Activated CD8-positive, alpha-beta T cell treated with anti-CD3 and anti-CD28 coated beads for 36 hours (primary cell): ENCODE data around the gene STYX. TPM values are rescaled to one million over a fixed set of nuclear protein-coding genes. Genes with fewer than 3 reads are reported as not detected.

Experiments used
- ATAC-seq: fragments of 200-7000 bp; cut with Tn5 transposase; one replicate; pipeline ENCODE4 v1.10.0; 2021; ENCODE audit warnings: mild to moderate bottlenecking, moderate library complexity
- CTCF ChIA-PET: fragments of 350-600 bp; sonication (Branson Sonifier 250); formaldehyde crosslinking; loops from one replicate; lab custom pipeline; 2021; ENCODE audit warnings: antibody characterized with exemption; lab: Charles Lee
- POLR2A ChIA-PET: fragments of 350-600 bp; sonication (Branson Sonifier 250); formaldehyde crosslinking; loops from one replicate; lab custom pipeline; 2021; ENCODE audit warnings: antibody characterized with exemption; lab: Charles Lee
- DNase-seq: peaks from one replicate; pipeline ENCODE4 v3.0.0-alpha.2; 2020
- H3K27ac Mint-ChIP-seq: one replicate; pipeline ENCODE4 v1.8.0; 2021; ENCODE audit warnings: mild to moderate bottlenecking, mixed read lengths
- H3K27me3 Mint-ChIP-seq: one replicate; pipeline ENCODE4 v1.8.0; 2021; ENCODE audit warnings: mixed read lengths
- H3K36me3 Mint-ChIP-seq: one replicate; pipeline ENCODE4 v1.8.0; 2021; ENCODE audit warnings: low read depth, mixed read lengths
- H3K4me1 Mint-ChIP-seq: one replicate; pipeline ENCODE4 v1.8.0; 2021; ENCODE audit warnings: low read depth, mixed read lengths
- H3K4me3 Mint-ChIP-seq: one replicate; pipeline ENCODE4 v1.8.0; 2021; ENCODE audit warnings: mild to moderate bottlenecking, moderate library complexity, mixed read lengths
- H3K9me3 Mint-ChIP-seq: one replicate; pipeline ENCODE4 v1.8.0; 2021; ENCODE audit warnings: mixed read lengths
- intact Hi-C: fragments of 100-400 bp; cut with micrococcal nuclease; formaldehyde crosslinking; loops from one replicate; pipeline ENCODE4 v1.10.0; 2022
- total RNA-seq, 2 experiments: library from RNA; stranded (reverse); gene quantifications; one replicate each; pipeline ENCODE4 v1.2.3, GENCODE V29; 2021
- TF ChIP-seq, protein P1 (sequence below): fragments of 200-600 bp; IDR thresholded peaks from one replicate; pipeline ENCODE4 v1.8.0; 2022; ENCODE audit warnings: antibody characterized with exemption, mild to moderate bottlenecking

STYX gene
- total RNA-seq, 2 experiments from 2014 or later = 13.0 to 13.2 TPM

DNA sequence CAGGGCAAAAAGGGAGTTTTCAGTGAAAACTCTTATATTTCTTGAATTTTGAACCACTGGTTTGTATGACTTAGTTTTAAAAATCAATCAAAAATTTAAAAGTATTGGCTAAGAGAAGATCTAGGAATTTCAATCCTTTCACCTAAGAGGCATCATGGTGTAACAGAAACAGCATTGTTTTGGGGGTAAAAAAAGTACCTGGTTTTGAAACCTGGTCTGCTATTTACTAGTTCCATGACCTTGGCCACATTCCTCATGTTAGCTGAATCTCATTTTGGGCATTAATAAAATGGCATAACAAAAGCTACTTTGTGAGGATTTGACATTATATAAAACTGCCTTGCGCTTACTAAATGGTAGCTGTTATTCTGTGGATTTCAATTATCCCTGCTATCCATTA lies 78.1 kb downstream of the STYX start:
- H3K4me3 Mint-ChIP-seq = no peak overlapping the region
- H3K27ac Mint-ChIP-seq = no peak overlapping the region
- intact Hi-C loops = no loop called here
- no peaks in the 10 kb centered on the region for H3K4me1 Mint-ChIP-seq
- ATAC-seq (no peak), DNase-seq (no peak)
- no peaks in the 10 kb centered on the region for H3K27me3 Mint-ChIP-seq
- TF ChIP-seq, protein P1, sequence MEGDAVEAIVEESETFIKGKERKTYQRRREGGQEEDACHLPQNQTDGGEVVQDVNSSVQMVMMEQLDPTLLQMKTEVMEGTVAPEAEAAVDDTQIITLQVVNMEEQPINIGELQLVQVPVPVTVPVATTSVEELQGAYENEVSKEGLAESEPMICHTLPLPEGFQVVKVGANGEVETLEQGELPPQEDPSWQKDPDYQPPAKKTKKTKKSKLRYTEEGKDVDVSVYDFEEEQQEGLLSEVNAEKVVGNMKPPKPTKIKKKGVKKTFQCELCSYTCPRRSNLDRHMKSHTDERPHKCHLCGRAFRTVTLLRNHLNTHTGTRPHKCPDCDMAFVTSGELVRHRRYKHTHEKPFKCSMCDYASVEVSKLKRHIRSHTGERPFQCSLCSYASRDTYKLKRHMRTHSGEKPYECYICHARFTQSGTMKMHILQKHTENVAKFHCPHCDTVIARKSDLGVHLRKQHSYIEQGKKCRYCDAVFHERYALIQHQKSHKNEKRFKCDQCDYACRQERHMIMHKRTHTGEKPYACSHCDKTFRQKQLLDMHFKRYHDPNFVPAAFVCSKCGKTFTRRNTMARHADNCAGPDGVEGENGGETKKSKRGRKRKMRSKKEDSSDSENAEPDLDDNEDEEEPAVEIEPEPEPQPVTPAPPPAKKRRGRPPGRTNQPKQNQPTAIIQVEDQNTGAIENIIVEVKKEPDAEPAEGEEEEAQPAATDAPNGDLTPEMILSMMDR = no peak
- no peaks in the 10 kb centered on the region for H3K9me3 Mint-ChIP-seq
- no peaks in the 10 kb centered on the region for H3K36me3 Mint-ChIP-seq
- CTCF ChIA-PET = no interaction called here
- POLR2A ChIA-PET = no interaction called here

DNA sequence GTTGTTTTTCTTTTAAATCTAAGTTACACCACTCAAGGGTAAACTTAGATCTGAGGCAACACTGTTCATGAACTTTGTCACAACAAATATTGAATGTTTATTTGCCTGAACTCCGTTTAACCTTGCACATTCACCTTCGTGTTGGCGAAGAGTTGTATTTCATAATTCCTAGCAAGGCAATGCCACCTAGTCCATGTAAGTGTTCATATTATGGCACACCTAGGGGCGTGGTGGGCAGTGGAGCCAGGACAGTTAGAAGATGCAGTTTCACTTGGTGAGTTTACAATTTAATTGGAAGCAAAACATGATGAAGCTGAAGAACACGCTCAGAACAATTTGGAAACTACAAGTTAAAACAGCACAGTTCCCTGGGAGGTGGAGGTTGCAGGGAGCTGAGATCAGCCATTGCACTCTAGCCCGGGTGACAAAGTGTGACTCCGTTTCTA lies 91.9 kb downstream of the STYX start:
- intact Hi-C loops = loop anchor here (2.0 to 10.0 kb wide), 2 partner anchors 233 to 485 kb away; no protein-coding TSS in a partner anchor
- no peaks in the 10 kb centered on the region for H3K36me3 Mint-ChIP-seq
- H3K27me3 Mint-ChIP-seq = peaks cover 3% of the 10 kb centered on the region
- no peak for ATAC-seq
- H3K27ac Mint-ChIP-seq = no peak overlapping the region
- no peak for DNase-seq
- POLR2A ChIA-PET = no interaction called here
- peaks cover 2% of the 10 kb centered on the region for H3K4me1 Mint-ChIP-seq
- no peak overlapping the region for H3K4me3 Mint-ChIP-seq
- CTCF ChIA-PET = interaction anchor here (1.0 to 3.1 kb wide), 5 partner anchors 15 to 504 kb away, joined by 3 to 19 read pairs (median 4); no protein-coding TSS in a partner anchor
- TF ChIP-seq, protein P1 = no peak
- no peaks in the 10 kb centered on the region for H3K9me3 Mint-ChIP-seq

DNA sequence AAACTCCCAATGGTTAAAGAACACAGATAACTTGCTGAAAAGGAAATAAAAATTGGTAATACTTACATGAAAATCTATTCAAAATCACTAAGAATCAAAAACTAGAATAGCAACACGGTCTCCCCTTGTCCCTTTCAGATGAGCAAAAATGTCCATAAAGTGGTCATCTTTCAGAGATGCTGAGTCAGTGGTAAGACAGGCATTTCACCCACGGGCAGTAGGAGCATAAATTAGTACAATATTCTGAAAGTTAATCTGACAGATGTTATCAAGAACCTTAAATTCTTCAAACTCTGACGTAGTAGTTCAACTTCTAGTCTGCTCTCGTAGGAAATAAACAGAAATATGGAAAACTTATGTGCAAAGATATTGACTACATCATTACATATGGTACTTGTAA lies 94.5 kb downstream of the STYX start:
- no peaks in the 10 kb centered on the region for H3K9me3 Mint-ChIP-seq
- DNase-seq = no peak

More for the DNA sequence above, 94.5 kb downstream of the STYX start:
- Mint-ChIP-seq H3K27me3 (peaks cover 3% of the 10 kb centered on the region), H3K4me1 (peaks cover 2% of the 10 kb centered on the region), H3K36me3 (no peaks in the 10 kb centered on the region), H3K4me3 (no peak overlapping the region), H3K27ac (no peak overlapping the region)
- TF ChIP-seq, protein P1 = no peak
- ChIA-PET CTCF (interaction anchor here (0.8 to 5.6 kb wide), 9 partner anchors 9 to 482 kb away, joined by 3 to 49 read pairs (median 5); no protein-coding TSS in a partner anchor), POLR2A (interaction anchor here (1.1 kb wide), 1 partner anchor 137 kb away, joined by 3 read pairs; no protein-coding TSS in a partner anchor)
- intact Hi-C loops = loop anchor here (10.0 kb wide), 1 partner anchor 230 kb away; no protein-coding TSS in a partner anchor
- ATAC-seq = no peak

Other genes with a start within 250 kb of the STYX start
- 1 to 10 TPM; 5.7 to 6.8 TPM for gene TXNDC16, start 177.7 kb upstream of the STYX start, total RNA-seq
- gene GPR137C, start 177.3 kb upstream of the STYX start, total RNA-seq = under 1 TPM; 0.05 to 0.11 TPM
- gene ERO1A, start 34.6 kb upstream of the STYX start, total RNA-seq = 100 to 1,000 TPM; 187 to 202 TPM
- gene PSMC6, start 23.0 kb upstream of the STYX start, total RNA-seq = 100 to 1,000 TPM; 104 to 105 TPM
- gene GNPNAT1, start 61.4 kb downstream of the STYX start, total RNA-seq = 10 to 100 TPM; 30.2 to 33.1 TPM
- 1 to 10 TPM in 1 of 2 experiments, under 1 TPM in 1; 0.77 to 1.0 TPM for gene FERMT2, start 220.9 kb downstream of the STYX start, total RNA-seq